ENCODE measurements around the gene BRD1. TPM values are rescaled to one million over a fixed set of nuclear protein-coding genes. Genes with fewer than 3 reads are reported as not detected.
"Not testable (repeated sequence)": the region's sequence is repeated elsewhere in the genome, so short reads cannot be mapped to it uniquely, and the experiment has no call there.

BRD1 gene
- total and polyA plus RNA-seq, 7 donors, result 7.9 to 22.9 (median 16.9) TPM

DNA sequence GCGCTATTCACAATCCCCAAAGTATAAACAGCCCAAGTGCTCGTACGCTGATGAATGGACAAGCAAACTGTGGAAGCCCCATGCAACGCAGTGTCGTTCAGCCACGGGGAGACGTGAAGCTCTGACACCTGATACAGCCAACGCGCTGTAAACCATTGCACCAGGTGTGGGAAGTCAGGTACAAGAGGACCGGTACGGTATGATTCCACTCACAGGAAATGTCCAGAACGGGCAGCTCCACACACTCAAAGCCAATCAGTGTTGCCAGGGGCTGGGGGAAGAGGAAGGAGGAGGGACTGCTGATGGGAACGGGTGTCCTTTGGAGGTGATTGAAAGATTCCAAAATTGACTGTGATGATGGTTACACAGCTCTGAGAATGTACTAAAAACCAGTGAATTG, 64.5 kb downstream of the BRD1 start:
- no peak overlapping the region for H3K27ac ChIP-seq
- ATAC-seq (no peak), DNase-seq (no peak)
- no peak for TF ChIP-seq CTCF (IDR thresholded peaks at IDR 0.05)
- H3K9me3 ChIP-seq, result peaks cover 9% of the 10 kb centered on the region
- H3K4me1 ChIP-seq, result no peaks in the 10 kb centered on the region
- H3K4me3 ChIP-seq, result no peak overlapping the region
- H3K36me3 ChIP-seq (ENCODE audit: insufficient read depth in 1 of 2, low read depth in 1 of 2), result no peaks in the 10 kb centered on the region
- WGBS, 3 donors, result 88 to 89% (median 89%) methylated on average over 13 of the region's 13 CpGs
- intact Hi-C loops (cut with DNase I), result loop anchor here in 1 of 2 donors (10.0 kb wide), 1 partner anchor 232 kb away; no protein-coding TSS in a partner anchor
- no peaks in the 10 kb centered on the region for H3K27me3 ChIP-seq (ENCODE audit: insufficient read depth in 3 of 3, low read length in 2 of 3)

GRCh38 chr22:49762571-49762970, 65.1 kb downstream of the BRD1 start:
- 94 to 99% (median 99%) methylated on average over 7 of the region's 7 CpGs for WGBS, 3 donors
- H3K27me3 ChIP-seq (ENCODE audit: insufficient read depth in 3 of 3, low read length in 2 of 3); H3K9me3 ChIP-seq; H3K36me3 ChIP-seq (ENCODE audit: insufficient read depth in 1 of 2, low read depth in 1 of 2); H3K4me1 ChIP-seq; ATAC-seq; H3K4me3 ChIP-seq; H3K27ac ChIP-seq; DNase-seq: not testable (repeated sequence)
- intact Hi-C loops (cut with DNase I), result loop anchor here in 1 of 2 donors (10.0 kb wide), 1 partner anchor 232 kb away; no protein-coding TSS in a partner anchor

DNA sequence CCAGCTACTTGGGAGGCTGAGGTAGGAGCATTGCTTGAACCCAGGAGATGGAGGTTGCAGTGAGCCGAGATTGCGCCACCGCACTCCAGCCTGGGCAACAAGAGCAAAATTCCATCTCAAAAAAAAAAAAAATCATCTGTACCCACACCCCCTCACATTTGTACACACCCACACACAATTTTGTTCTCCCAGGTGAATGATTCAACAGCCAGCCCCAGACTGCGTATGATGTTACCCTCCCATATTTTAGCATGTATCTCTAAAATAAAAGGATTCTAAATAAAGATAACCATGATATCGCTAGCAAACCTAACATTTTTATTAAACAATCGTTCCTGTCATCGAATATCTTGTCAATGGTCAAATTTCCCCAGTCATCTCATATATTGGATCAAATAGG, 65.8 kb downstream of the BRD1 start:
- Histone ChIP-seq H3K36me3 (ENCODE audit: insufficient read depth in 1 of 2, low read depth in 1 of 2) (no peaks in the 10 kb centered on the region), H3K27me3 (ENCODE audit: insufficient read depth in 3 of 3, low read length in 2 of 3) (peaks cover 0 to 4% (median 0%) of the 10 kb centered on the region in 3 donors), H3K4me1 (no peaks in the 10 kb centered on the region), H3K9me3 (peaks cover 4% of the 10 kb centered on the region), H3K4me3 (no peak overlapping the region), H3K27ac (no peak overlapping the region)
- no peak for ATAC-seq
- 90 to 98% (median 97%) methylated on average over 7 of the region's 7 CpGs for WGBS, 3 donors
- no peak for TF ChIP-seq CTCF (IDR thresholded peaks at IDR 0.05)
- DNase-seq, result no peak
- intact Hi-C loops (cut with DNase I), result loop anchor here in 1 of 2 donors (10.0 kb wide), 1 partner anchor 233 kb away; no protein-coding TSS in a partner anchor

DNA sequence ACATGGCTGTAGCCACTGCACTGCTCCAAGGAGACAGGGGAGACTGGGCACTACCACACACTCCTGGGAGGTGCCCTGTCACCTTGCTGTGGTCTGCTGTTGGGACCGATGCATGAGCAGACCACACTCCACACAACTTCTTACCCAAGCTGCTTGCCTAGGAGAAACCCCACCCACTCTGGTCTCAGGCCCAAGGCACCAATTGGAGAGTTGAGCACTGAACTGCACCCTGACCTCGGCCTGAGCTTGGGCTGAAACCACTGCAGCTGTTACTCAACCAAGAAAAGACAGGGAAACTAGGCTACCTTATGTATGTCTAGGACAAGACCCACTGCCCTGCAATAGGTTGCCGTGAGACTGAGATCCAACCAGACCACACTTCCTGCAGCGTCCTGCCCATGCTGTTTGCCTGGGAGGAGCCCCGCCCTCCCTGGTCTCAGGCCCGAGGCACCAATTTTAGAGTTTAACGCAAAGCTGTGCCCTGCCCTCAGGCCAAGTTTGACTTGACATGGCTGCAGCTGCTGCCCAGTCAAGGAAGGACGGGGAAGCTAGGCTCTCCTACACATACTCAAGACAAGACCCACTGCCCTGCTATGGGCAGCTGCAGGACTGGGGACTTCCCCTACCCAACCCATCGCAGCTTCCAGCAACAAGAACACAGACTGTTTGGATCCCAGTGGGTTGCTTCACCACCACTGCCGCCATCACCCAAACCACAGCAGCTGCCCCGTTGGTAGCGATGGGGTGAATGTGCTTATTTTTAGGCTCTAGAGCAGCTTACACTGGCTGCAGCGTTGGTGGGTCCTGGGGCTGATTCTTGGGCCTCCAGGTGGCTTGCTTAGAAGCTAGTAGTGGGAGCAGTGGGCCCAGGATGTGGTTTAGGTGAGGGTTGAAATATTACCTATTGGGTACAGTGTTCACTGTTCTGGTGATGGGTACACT, 66.8 kb downstream of the BRD1 start:
- WGBS, 3 donors, result 50 to 67% (median 60%) methylated on average over 13 of the region's 13 CpGs
- no peak for TF ChIP-seq CTCF (IDR thresholded peaks at IDR 0.05)
- Histone ChIP-seq H3K4me1 (no peaks in the 10 kb centered on the region), H3K27ac (no peak overlapping the region), H3K9me3 (no peaks in the 10 kb centered on the region), H3K36me3 (ENCODE audit: insufficient read depth in 1 of 2, low read depth in 1 of 2) (no peaks in the 10 kb centered on the region), H3K4me3 (no peak overlapping the region), H3K27me3 (ENCODE audit: insufficient read depth in 3 of 3, low read length in 2 of 3) (peaks cover 0 to 5% (median 0%) of the 10 kb centered on the region in 3 donors)
- peak in 3 of 4 donors; percentile 28 to 58 (median 40) for ATAC-seq
- intact Hi-C loops (cut with DNase I), result loop anchor here in 1 of 2 donors (10.0 kb wide), 1 partner anchor 234 kb away; no protein-coding TSS in a partner anchor
- DNase-seq, result peak in 1 of 2 donors; percentile 39

DNA sequence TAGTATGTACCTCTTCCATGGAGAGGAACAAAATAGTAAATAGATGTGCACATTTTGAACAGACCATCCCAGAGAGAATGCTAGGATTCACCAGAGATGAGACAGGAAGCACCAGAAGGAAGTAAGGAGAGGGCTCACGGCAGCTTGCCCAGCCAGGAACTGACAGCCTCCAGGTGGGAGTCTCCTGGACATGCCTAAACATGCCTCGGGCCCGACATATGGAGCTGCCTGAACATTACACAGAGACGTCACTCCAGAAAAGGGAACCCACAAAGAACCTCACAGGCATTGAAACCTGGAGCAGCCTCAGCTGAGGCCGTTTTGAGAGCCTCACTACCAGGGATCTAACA, 67.4 kb downstream of the BRD1 start:
- H3K36me3 ChIP-seq (ENCODE audit: insufficient read depth in 1 of 2, low read depth in 1 of 2), result no peaks in the 10 kb centered on the region
- no peaks in the 10 kb centered on the region for H3K4me1 ChIP-seq
- H3K9me3 ChIP-seq, result no peaks in the 10 kb centered on the region
- no peak for TF ChIP-seq CTCF (IDR thresholded peaks at IDR 0.05)
- H3K27ac ChIP-seq, result no peak overlapping the region
- intact Hi-C loops (cut with DNase I), result loop anchor here in 1 of 2 donors (10.0 kb wide), 1 partner anchor 235 kb away; no protein-coding TSS in a partner anchor
- DNase-seq (no peak), ATAC-seq (no peak)
- H3K27me3 ChIP-seq (ENCODE audit: insufficient read depth in 3 of 3, low read length in 2 of 3), result peaks cover 0 to 5% (median 0%) of the 10 kb centered on the region in 3 donors
- no peak overlapping the region for H3K4me3 ChIP-seq
- WGBS, 3 donors, result 67 to 72% (median 70%) methylated on average over 5 of the region's 5 CpGs
